Kidney (tissue), 22 donors: ENCODE results near the gene TMEM167A. TPM values are rescaled to one million over a fixed set of nuclear protein-coding genes. Genes with fewer than 3 reads are reported as not detected.
A peak's percentile ranks its signal among the peaks of the same experiment; 100 is the strongest.

ENCODE experiments used
- DNase-seq, 5 donors: peaks; one replicate each; pipeline ENCODE4 v3.0.0-alpha.2; 2013 to 2020
- FAIRE-seq: peaks from 2 replicates; lab custom pipeline; 2012; peaks lifted over from hg19 to GRCh38; lab: Jason Lieb, UNC
- H3K27ac ChIP-seq, 2 donors: one replicate each; pipeline ENCODE4 v1.7.0; 2013; ENCODE audit warnings: low read depth in 2 of 2, low read length in 2 of 2, inconsistent platforms in 1 of 2
- H3K27me3 ChIP-seq: one replicate; pipeline ENCODE4 v1.7.1; 2013; ENCODE audit warnings: low read length, inconsistent platforms; ENCODE audit not compliant: control insufficient read depth, insufficient read depth
- H3K36me3 ChIP-seq, 3 donors: one replicate each; pipeline versions ENCODE4 v1.7.0 to v1.7.1; 2013; ENCODE audit warnings: low read length in 3 of 3, control low read depth in 1 of 3, inconsistent platforms in 1 of 3; ENCODE audit not compliant: insufficient read depth in 3 of 3, control insufficient read depth in 2 of 3
- H3K4me1 ChIP-seq, 3 donors: one replicate each; pipeline versions ENCODE4 v1.7.0 to v1.7.1; 2013; ENCODE audit warnings: low read length in 3 of 3, inconsistent platforms in 1 of 3, low read depth in 1 of 3; ENCODE audit not compliant: control insufficient read depth in 2 of 3, insufficient read depth in 2 of 3
- H3K4me3 ChIP-seq, 3 donors: one replicate each; pipeline versions ENCODE4 v1.7.0 to v1.8.1; 2013; ENCODE audit warnings: low read length in 3 of 3, control low read depth in 1 of 3, inconsistent platforms in 1 of 3
- H3K9ac ChIP-seq, 3 donors: one replicate each; pipeline versions ENCODE4 v1.7.0 to v1.7.1; 2013; ENCODE audit warnings: low read length in 3 of 3, control low read depth in 1 of 3, inconsistent platforms in 1 of 3
- H3K9me3 ChIP-seq, 3 donors: one replicate each; pipeline versions ENCODE4 v1.7.0 to v1.7.1; 2013; ENCODE audit warnings: low read length in 3 of 3, control low read depth in 1 of 3, inconsistent platforms in 1 of 3; ENCODE audit not compliant: control insufficient read depth in 2 of 3, insufficient read depth in 1 of 3
- CTCF ChIP-seq: IDR thresholded peaks from 3 replicates; pipeline ENCODE4 v1.5.1; 2012; ENCODE audit warnings: mild to moderate bottlenecking, moderate library complexity, borderline replicate concordance; ENCODE audit not compliant: insufficient read depth; ENCODE audit errors: extremely low read depth
- intact Hi-C: fragments of 100-400 bp; cut with DNase I; formaldehyde crosslinking; loops from one replicate; pipeline ENCODE4 v1.11.1; 2022
- long read RNA-seq, 10 donors: library from polyadenylated mRNA in 1 of 10; unstranded in 1 of 10; transcript quantifications; one replicate each; pipeline ENCODE4 v2.0.0 and lab custom pipeline, GENCODE V29; 2021 to 2026
- polyA plus RNA-seq: library from polyadenylated mRNA; stranded (reverse); fragments of 350-450 nt; fragmentation: Illumina TruSeq; extraction: RNeasy Lipid Tissue Mini Kit (QIAGEN cat#74804); gene quantifications from one replicate; pipeline ENCODE4 v1.2.3, GENCODE V29; 2014; ENCODE audit warnings: low read depth, low replicate concordance; ENCODE audit not compliant: insufficient read depth
- total RNA-seq: library from RNA; stranded (reverse); fragmentation: NEBNext Ultra II Directional; extraction: Animal tissue kit (Norgen Biotek cat#: 25700); gene quantifications from one replicate; pipeline ENCODE4 v1.2.1, GENCODE V29; 2021
- donor health status: control.
- donor health status: control.
- donor health status: control.
- donor health status: control.
- donor health status: control.
- donor health status: DM: yes; HTN: yes; CAD: no.
- donor health status: Normal renal cell carcinoma (clear cell type).

TMEM167A gene
- 82.0 TPM for total RNA-seq
- polyA plus RNA-seq = 55.3 TPM
- long read RNA-seq, donor 1, full-length matches to known transcripts = 25 of 30 reads
- long read RNA-seq, donor 1, partial matches to known transcripts = 5 of 30 reads
- long read RNA-seq, donor 1, other reads (novel, unspliced or antisense) = 0 of 30 reads
- long read RNA-seq, donor 2, full-length matches to known transcripts = 49 of 61 reads
- long read RNA-seq, donor 2, partial matches to known transcripts = 12 of 61 reads
- long read RNA-seq, donor 2, other reads (novel, unspliced or antisense) = 0 of 61 reads
- long read RNA-seq, donor 3, full-length matches to known transcripts = 63 of 93 reads
- long read RNA-seq, donor 3, partial matches to known transcripts = 23 of 93 reads
- long read RNA-seq, donor 3, other reads (novel, unspliced or antisense) = 7 of 93 reads
- long read RNA-seq, donor 4, full-length matches to known transcripts = 38 of 43 reads
- long read RNA-seq, donor 4, partial matches to known transcripts = 5 of 43 reads
- long read RNA-seq, donor 4, other reads (novel, unspliced or antisense) = 0 of 43 reads
- long read RNA-seq, donor 5, full-length matches to known transcripts = 2 of 2 reads
- long read RNA-seq, donor 5, partial matches to known transcripts = 0 of 2 reads
- long read RNA-seq, donor 5, other reads (novel, unspliced or antisense) = 0 of 2 reads
- long read RNA-seq, donor 6, full-length matches to known transcripts = 61 of 75 reads
- long read RNA-seq, donor 6, partial matches to known transcripts = 14 of 75 reads
- long read RNA-seq, donor 6, other reads (novel, unspliced or antisense) = 0 of 75 reads
- long read RNA-seq, donor 7, full-length matches to known transcripts = 35 of 49 reads
- long read RNA-seq, donor 7, partial matches to known transcripts = 2 of 49 reads
- long read RNA-seq, donor 7, other reads (novel, unspliced or antisense) = 12 of 49 reads
- long read RNA-seq, donor 8, full-length matches to known transcripts = 29 of 29 reads
- long read RNA-seq, donor 8, partial matches to known transcripts = 0 of 29 reads
- long read RNA-seq, donor 8, other reads (novel, unspliced or antisense) = 0 of 29 reads
- long read RNA-seq, donor 9, full-length matches to known transcripts = 12 of 22 reads
- long read RNA-seq, donor 9, partial matches to known transcripts = 10 of 22 reads
- long read RNA-seq, donor 9, other reads (novel, unspliced or antisense) = 0 of 22 reads
- long read RNA-seq, donor 10, full-length matches to known transcripts = 24 of 24 reads
- long read RNA-seq, donor 10, partial matches to known transcripts = 0 of 24 reads
- long read RNA-seq, donor 10, other reads (novel, unspliced or antisense) = 0 of 24 reads

GRCh38 chr5:83076742-83077661 lies at the start of gene TMEM167A, which contains the start of gene XRCC4:
Gene TMEM167A, minus strand, starts transcription at chr5:83077394. Its CDS starts 71 bp downstream, at chr5:83077323.
Gene XRCC4, plus strand, starts transcription at chr5:83077547. Its CDS starts 27,373 bp downstream, at chr5:83104920.
- Histone ChIP-seq H3K27me3 (no peaks in the 10 kb centered on the region), H3K9me3 (no peaks in the 10 kb centered on the region), H3K4me3 (peak within 1 kb of the TSS; percentile 94 to 100 (median 96)), H3K9ac (peak within 1 kb of the TSS; percentile 86 to 97 (median 92)), H3K27ac (peak within 1 kb of the TSS; percentile 64 to 75), H3K4me1 (peaks cover 0 to 7% (median 6%) of the 10 kb centered on the region in 3 donors), H3K36me3 (no peaks in the 10 kb centered on the region)
- peak; percentile 97 to 100 (median 99) for DNase-seq
- no peak for TF ChIP-seq CTCF
- FAIRE-seq = peak; percentile 98
- intact Hi-C loops = no loop called here

- no peak overlapping the region for H3K9ac ChIP-seq
- H3K4me3 ChIP-seq = no peak overlapping the region
- FAIRE-seq (no peak), DNase-seq (no peak)
- no peak overlapping the region for H3K27ac ChIP-seq
- no peaks in the 10 kb centered on the region for H3K4me1 ChIP-seq
- H3K9me3 ChIP-seq = no peaks in the 10 kb centered on the region
- H3K36me3 ChIP-seq = no peaks in the 10 kb centered on the region
- intact Hi-C loops = no loop called here
- TF ChIP-seq CTCF = no peak
- no peaks in the 10 kb centered on the region for H3K27me3 ChIP-seq
Observed at GRCh38 chr5:83126501-83126900, 49.3 kb upstream of the TMEM167A start.

GRCh38 chr5:83125560-83125959 lies 48.4 kb upstream of the TMEM167A start:
- no peak for FAIRE-seq
- no peak for TF ChIP-seq CTCF

More at GRCh38 chr5:83125560-83125959, 48.4 kb upstream of the TMEM167A start:
- Histone ChIP-seq H3K36me3 (no peaks in the 10 kb centered on the region), H3K4me1 (no peaks in the 10 kb centered on the region), H3K27me3 (no peaks in the 10 kb centered on the region), H3K9me3 (no peaks in the 10 kb centered on the region), H3K27ac (no peak overlapping the region), H3K4me3 (no peak overlapping the region), H3K9ac (no peak overlapping the region)
- intact Hi-C loops = no loop called here
- DNase-seq = no peak
